Panc1 (cell line): ENCODE results near the gene DGLUCY. TPM values are rescaled to one million over a fixed set of nuclear protein-coding genes. Genes with fewer than 3 reads are reported as not detected.

Experiments used
- ATAC-seq: fragments of 200-7000 bp; cut with Tn5 transposase; 2 replicates; pipeline ENCODE4 v1.9.1; 2020; ENCODE audit warnings: mild to moderate bottlenecking, moderate library complexity
- BruUV-seq: library from RNA; stranded (reverse); fragments of 400-500 nt; replicated peaks from 2 replicates; lab custom pipeline; 2021; lab: Mats Ljungman, UMichigan
- CTCF ChIA-PET: fragments of 300-600 bp; sonication (Branson Sonifier 250); formaldehyde crosslinking; loops from one replicate; lab custom pipeline; 2022; ENCODE audit warnings: antibody characterized with exemption; lab: Charles Lee
- POLR2A ChIA-PET: fragments of 300-600 bp; sonication (Branson Sonifier 250); formaldehyde crosslinking; loops from one replicate; lab custom pipeline; 2022; ENCODE audit warnings: antibody characterized with exemption; lab: Charles Lee
- DNase-seq: peaks from one replicate; pipeline ENCODE4 v3.0.0-alpha.2; 2010; ENCODE audit warnings: low read depth, low spot score
- H3K27ac ChIP-seq: 2 replicates; pipeline ENCODE4 v1.5.1; 2011; ENCODE audit warnings: mild to moderate bottlenecking, low read length, inconsistent platforms
- H3K27me3 ChIP-seq: fragments of 200-500 bp; sonication (Bioruptor generic); 2 replicates; pipeline ENCODE4 v1.6.0; 2014; ENCODE audit warnings: low read length, inconsistent platforms; ENCODE audit not compliant: control insufficient read depth, insufficient read depth
- H3K36me3 ChIP-seq: fragments of 200-500 bp; sonication (Bioruptor generic); 2 replicates; pipeline ENCODE4 v1.5.1; 2014; ENCODE audit warnings: inconsistent platforms, mild to moderate bottlenecking, low read length, moderate library complexity; ENCODE audit not compliant: control insufficient read depth, insufficient read depth
- H3K4me1 ChIP-seq: 2 replicates; pipeline ENCODE4 v1.5.1; 2011; ENCODE audit warnings: inconsistent platforms, mild to moderate bottlenecking, low read length, moderate library complexity; ENCODE audit not compliant: control insufficient read depth, insufficient read depth
- H3K4me3 ChIP-seq, 2 experiments: 2 replicates each; pipeline ENCODE4 v1.5.1; 2011 to 2012; ENCODE audit warnings: low read depth in 2 of 2, low read length in 2 of 2, mild to moderate bottlenecking in 2 of 2, inconsistent platforms in 1 of 2, moderate library complexity in 1 of 2
- H3K9me3 ChIP-seq: fragments of 200-500 bp; sonication (Bioruptor generic); 2 replicates; pipeline ENCODE4 v1.5.1; 2014; ENCODE audit warnings: low read depth, mild to moderate bottlenecking, inconsistent platforms, low read length, moderate library complexity; ENCODE audit not compliant: control insufficient read depth, insufficient read depth
- POLR2AphosphoS5 ChIP-seq: IDR thresholded peaks from 2 replicates; pipeline ENCODE4 v1.6.1; 2012; ENCODE audit warnings: mild to moderate bottlenecking, low read depth, low read length, moderate library complexity
- REST ChIP-seq, 2 experiments: IDR thresholded peaks; 2 replicates each; pipeline ENCODE4 v1.6.1; 2011 to 2012; ENCODE audit warnings: low read depth in 2 of 2, control low read depth in 1 of 2, low read length in 1 of 2, mild to moderate bottlenecking in 1 of 2, moderate library complexity in 1 of 2; ENCODE audit not compliant: insufficient read depth in 1 of 2
- SIN3A ChIP-seq: IDR thresholded peaks from 2 replicates; pipeline ENCODE4 v1.6.1; 2012; ENCODE audit warnings: low read depth, mild to moderate bottlenecking, low read length, moderate library complexity, borderline replicate concordance; ENCODE audit not compliant: insufficient read depth
- TCF7L2 ChIP-seq: IDR thresholded peaks from 2 replicates; pipeline ENCODE4 v1.6.1; 2011; ENCODE audit warnings: mild to moderate bottlenecking, low read depth, low read length, inconsistent platforms
- in situ Hi-C: cut with HindIII; loops from 2 replicates; pipeline ENCODE4 v1.10.0; 2016; ENCODE audit warnings: low sequenced_read_pairs, low pct_unique_long_range_greater_than_20kb
- intact Hi-C: fragments of 100-400 bp; cut with micrococcal nuclease; formaldehyde crosslinking; loops from one replicate; pipeline ENCODE4 v1.10.0; 2022; ENCODE audit not compliant: unreplicated experiment
- total RNA-seq: library from RNA; stranded (reverse); gene quantifications from one replicate; pipeline ENCODE4 v1.2.1, GENCODE V29; 2021; ENCODE audit not compliant: unreplicated experiment
- TF ChIP-seq, protein P1 (sequence below): fragments of 450-650 bp; IDR thresholded peaks from 2 replicates; pipeline ENCODE4 v1.5.1; 2017; ENCODE audit warnings: mild to moderate bottlenecking

The DGLUCY gene
- total RNA-seq, 1 experiment from 2014 or later: 21.3 TPM

DNA sequence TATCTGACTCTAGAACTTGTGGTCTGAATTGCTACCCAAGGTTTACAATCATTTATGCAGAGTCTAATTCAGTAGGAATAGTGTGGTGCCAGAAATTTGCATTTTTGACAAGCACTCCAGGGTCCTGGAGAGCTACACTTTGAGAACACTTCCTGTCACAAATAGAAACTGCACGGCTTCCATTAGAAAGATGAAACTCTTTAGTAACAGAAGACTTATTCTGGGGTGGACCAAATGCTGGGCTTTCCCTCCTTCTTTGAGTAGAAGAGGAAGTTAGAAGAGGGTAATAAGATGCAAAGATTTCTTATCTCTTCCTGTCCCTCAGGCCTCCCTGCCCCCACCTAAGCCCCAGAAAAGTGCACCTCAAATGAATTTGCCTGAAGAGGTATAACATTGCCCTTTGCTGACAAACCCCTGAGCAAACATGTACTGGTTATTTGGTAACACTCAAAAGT is 28.4 kb downstream of the DGLUCY start:
- H3K27ac ChIP-seq: no peak overlapping the region
- ChIA-PET POLR2A (no interaction called here), CTCF (no interaction called here)
- DNase-seq: no peak
- no TSS peak for BruUV-seq
- no peaks in the 10 kb centered on the region for H3K27me3 ChIP-seq
- no peak for TF ChIP-seq POLR2AphosphoS5
- TF ChIP-seq, protein P1, sequence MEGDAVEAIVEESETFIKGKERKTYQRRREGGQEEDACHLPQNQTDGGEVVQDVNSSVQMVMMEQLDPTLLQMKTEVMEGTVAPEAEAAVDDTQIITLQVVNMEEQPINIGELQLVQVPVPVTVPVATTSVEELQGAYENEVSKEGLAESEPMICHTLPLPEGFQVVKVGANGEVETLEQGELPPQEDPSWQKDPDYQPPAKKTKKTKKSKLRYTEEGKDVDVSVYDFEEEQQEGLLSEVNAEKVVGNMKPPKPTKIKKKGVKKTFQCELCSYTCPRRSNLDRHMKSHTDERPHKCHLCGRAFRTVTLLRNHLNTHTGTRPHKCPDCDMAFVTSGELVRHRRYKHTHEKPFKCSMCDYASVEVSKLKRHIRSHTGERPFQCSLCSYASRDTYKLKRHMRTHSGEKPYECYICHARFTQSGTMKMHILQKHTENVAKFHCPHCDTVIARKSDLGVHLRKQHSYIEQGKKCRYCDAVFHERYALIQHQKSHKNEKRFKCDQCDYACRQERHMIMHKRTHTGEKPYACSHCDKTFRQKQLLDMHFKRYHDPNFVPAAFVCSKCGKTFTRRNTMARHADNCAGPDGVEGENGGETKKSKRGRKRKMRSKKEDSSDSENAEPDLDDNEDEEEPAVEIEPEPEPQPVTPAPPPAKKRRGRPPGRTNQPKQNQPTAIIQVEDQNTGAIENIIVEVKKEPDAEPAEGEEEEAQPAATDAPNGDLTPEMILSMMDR: no peak
- TF ChIP-seq TCF7L2: no peak
- no peak for TF ChIP-seq REST (IDR thresholded peaks at IDR 0.05; ENCODE audit: insufficient read depth in 1 of 2, low read depth in 2 of 2, low read length in 1 of 2)
- TF ChIP-seq SIN3A: no peak
- no peak overlapping the region for H3K4me3 ChIP-seq
- no peaks in the 10 kb centered on the region for H3K9me3 ChIP-seq
- in situ Hi-C loops (no loop called here), intact Hi-C loops (loop anchor here (5.0 kb wide), 1 partner anchor 240 kb away; no protein-coding TSS in a partner anchor)
- H3K4me1 ChIP-seq: no peaks in the 10 kb centered on the region
- no peaks in the 10 kb centered on the region for H3K36me3 ChIP-seq
- no peak for ATAC-seq

- H3K36me3 ChIP-seq: no peaks in the 10 kb centered on the region
- no TSS peak for BruUV-seq
- no peaks in the 10 kb centered on the region for H3K4me1 ChIP-seq
- DNase-seq (no peak), ATAC-seq (no peak)
- H3K27ac ChIP-seq: no peak overlapping the region
- H3K4me3 ChIP-seq: no peak overlapping the region
- TF ChIP-seq SIN3A: no peak
- no peak for TF ChIP-seq TCF7L2
- TF ChIP-seq, protein P1: no peak
- TF ChIP-seq REST (IDR thresholded peaks at IDR 0.05; ENCODE audit: insufficient read depth in 1 of 2, low read depth in 2 of 2, low read length in 1 of 2): no peak
- TF ChIP-seq POLR2AphosphoS5: no peak
- H3K9me3 ChIP-seq: no peaks in the 10 kb centered on the region
- H3K27me3 ChIP-seq: no peaks in the 10 kb centered on the region
- in situ Hi-C loops: no loop called here
- CTCF ChIA-PET: no interaction called here
- intact Hi-C loops: loop anchor here (5.0 kb wide), 1 partner anchor 242 kb away; no protein-coding TSS in a partner anchor
- POLR2A ChIA-PET: no interaction called here
These were observed 30.0 kb downstream of the DGLUCY start for GRCh38 chr14:91143862-91144261.
